Ascending aorta (tissue), 2 donors: Measurements from ENCODE around the gene DYNLT2B. TPM values are rescaled to one million over a fixed set of nuclear protein-coding genes. Genes with fewer than 3 reads are reported as not detected.
"Not testable (repeated sequence)": the region's sequence is repeated elsewhere in the genome, so short reads cannot be mapped to it uniquely, and the experiment has no call there.

Experiments used
- DNase-seq, 2 donors: peaks; one replicate each; pipeline ENCODE4 v3.0.0-alpha.2; 2019; ENCODE audit warnings: low spot score in 2 of 2
- H3K27ac ChIP-seq, 2 donors: fragments of 200-600 bp; sonication (generic); one replicate each; pipeline ENCODE4 v1.5.1; 2016 to 2017; ENCODE audit warnings: mild to moderate bottlenecking in 1 of 2
- H3K27me3 ChIP-seq: fragments of 200-600 bp; sonication (generic); one replicate; pipeline ENCODE4 v1.5.1; 2017
- H3K36me3 ChIP-seq, 2 donors: fragments of 200-600 bp; sonication (generic); one replicate each; pipeline ENCODE4 v1.5.1; 2016
- H3K4me1 ChIP-seq, 2 donors: fragments of 200-600 bp; sonication (generic); one replicate each; pipeline ENCODE4 v1.5.1; 2016 to 2017; ENCODE audit warnings: mild to moderate bottlenecking in 1 of 2
- H3K4me3 ChIP-seq, 2 donors: fragments of 200-600 bp; sonication (generic); one replicate each; pipeline ENCODE4 v1.5.1; 2016 to 2017; ENCODE audit warnings: mild to moderate bottlenecking in 1 of 2
- H3K9me3 ChIP-seq, 2 donors: fragments of 200-600 bp; sonication (generic); one replicate each; pipeline ENCODE4 v1.5.1; 2016
- CTCF ChIP-seq, 3 experiments: fragments of 200-600 bp in 2 of 3; fragments of 450-650 bp in 1 of 3; sonication (generic) in 2 of 3; IDR thresholded peaks; one replicate each; pipeline ENCODE4 v1.5.1; 2016 to 2019; ENCODE audit warnings: antibody characterized with exemption in 3 of 3, mild to moderate bottlenecking in 1 of 3, moderate library complexity in 1 of 3
- intact Hi-C: fragments of 100-400 bp; cut with DNase I; formaldehyde crosslinking; loops from one replicate; pipeline ENCODE4 v1.15.1; 2023
- total RNA-seq: library from RNA; depleted of rRNA; stranded (reverse); fragments of >200 nt; gene quantifications from one replicate; pipeline ENCODE4 v1.1.0, GENCODE V29; 2016

The DYNLT2B gene
- total RNA-seq, 1 donor from 2014 or later, result not detected

GRCh38 chr3:196355668-196356067 is 37.6 kb upstream of the DYNLT2B start:
- no peak for DNase-seq
- intact Hi-C loops, result no loop called here
- no peak for TF ChIP-seq CTCF (IDR thresholded peaks at IDR 0.05)
- H3K36me3 ChIP-seq, result peaks cover 35 to 72% of the 10 kb centered on the region in 2 donors
- no peaks in the 10 kb centered on the region for H3K4me1 ChIP-seq
- no peak overlapping the region for H3K27ac ChIP-seq
- H3K27me3 ChIP-seq, result no peaks in the 10 kb centered on the region
- H3K4me3 ChIP-seq, result no peak overlapping the region
- no peaks in the 10 kb centered on the region for H3K9me3 ChIP-seq

- DNase-seq, result no peak
- Histone ChIP-seq H3K27ac (no peak overlapping the region), H3K9me3 (no peaks in the 10 kb centered on the region), H3K36me3 (peaks cover 35 to 59% of the 10 kb centered on the region in 2 donors), H3K4me1 (no peaks in the 10 kb centered on the region), H3K4me3 (no peak overlapping the region), H3K27me3 (no peaks in the 10 kb centered on the region)
- intact Hi-C loops, result no loop called here
- TF ChIP-seq CTCF (IDR thresholded peaks at IDR 0.05), result no peak
Observed at GRCh38 chr3:196354132-196354531, 36.1 kb upstream of the DYNLT2B start.

- Histone ChIP-seq H3K9me3 (no peaks in the 10 kb centered on the region), H3K4me1 (no peaks in the 10 kb centered on the region), H3K36me3 (peaks cover 24 to 46% of the 10 kb centered on the region in 2 donors), H3K4me3 (no peak overlapping the region), H3K27ac (no peak overlapping the region), H3K27me3 (no peaks in the 10 kb centered on the region)
- intact Hi-C loops, result no loop called here
- no peak for DNase-seq
- TF ChIP-seq CTCF (IDR thresholded peaks at IDR 0.05), result no peak
Observed at GRCh38 chr3:196351541-196351940, 33.5 kb upstream of the DYNLT2B start.

- no peaks in the 10 kb centered on the region for H3K27me3 ChIP-seq
- TF ChIP-seq CTCF (IDR thresholded peaks at IDR 0.05), result no peak
- DNase-seq, result no peak
- no peak overlapping the region for H3K27ac ChIP-seq
- H3K9me3 ChIP-seq, result no peaks in the 10 kb centered on the region
- H3K4me1 ChIP-seq, result no peaks in the 10 kb centered on the region
- intact Hi-C loops, result no loop called here
- H3K4me3 ChIP-seq, result no peak overlapping the region
- peaks cover 11 to 31% of the 10 kb centered on the region in 2 donors for H3K36me3 ChIP-seq
Observed at GRCh38 chr3:196350067-196350466, 32.0 kb upstream of the DYNLT2B start.

- H3K36me3 ChIP-seq, result peaks cover 3 to 25% of the 10 kb centered on the region in 2 donors
- no peak for TF ChIP-seq CTCF (IDR thresholded peaks at IDR 0.05)
- DNase-seq, result no peak
- H3K9me3 ChIP-seq, result no peaks in the 10 kb centered on the region
- intact Hi-C loops, result no loop called here
- no peaks in the 10 kb centered on the region for H3K27me3 ChIP-seq
- no peak overlapping the region for H3K4me3 ChIP-seq
- H3K27ac ChIP-seq, result no peak overlapping the region
- no peaks in the 10 kb centered on the region for H3K4me1 ChIP-seq
Observed at GRCh38 chr3:196348698-196349097, 30.7 kb upstream of the DYNLT2B start.

- H3K36me3 ChIP-seq, result peaks cover 0 to 13% of the 10 kb centered on the region in 2 donors
- H3K9me3 ChIP-seq, result no peaks in the 10 kb centered on the region
- H3K4me3 ChIP-seq, result no peak overlapping the region
- no peaks in the 10 kb centered on the region for H3K27me3 ChIP-seq
- intact Hi-C loops, result no loop called here
- no peak overlapping the region for H3K27ac ChIP-seq
- no peaks in the 10 kb centered on the region for H3K4me1 ChIP-seq
- no peak for TF ChIP-seq CTCF (IDR thresholded peaks at IDR 0.05)
- no peak for DNase-seq
Observed at GRCh38 chr3:196344663-196345062, 26.6 kb upstream of the DYNLT2B start.

- H3K27me3 ChIP-seq, H3K4me3 ChIP-seq, DNase-seq, H3K27ac ChIP-seq, H3K4me1 ChIP-seq, H3K9me3 ChIP-seq, intact Hi-C loops: not testable (repeated sequence)
- peaks cover 0 to 13% of the 10 kb centered on the region in 2 donors for H3K36me3 ChIP-seq
Observed at GRCh38 chr3:196343917-196344316, 25.9 kb upstream of the DYNLT2B start.
